GM19467 (cell line): ENCODE data around the gene SDK1.

Source experiments
- ATAC-seq: cut with Tn5 transposase; IDR thresholded peaks from one replicate; pipeline ENCODE4 v1.9.1; 2021; ENCODE audit warnings: mild to moderate bottlenecking, moderate library complexity; ENCODE audit not compliant: unreplicated experiment

Gene SDK1

DNA sequence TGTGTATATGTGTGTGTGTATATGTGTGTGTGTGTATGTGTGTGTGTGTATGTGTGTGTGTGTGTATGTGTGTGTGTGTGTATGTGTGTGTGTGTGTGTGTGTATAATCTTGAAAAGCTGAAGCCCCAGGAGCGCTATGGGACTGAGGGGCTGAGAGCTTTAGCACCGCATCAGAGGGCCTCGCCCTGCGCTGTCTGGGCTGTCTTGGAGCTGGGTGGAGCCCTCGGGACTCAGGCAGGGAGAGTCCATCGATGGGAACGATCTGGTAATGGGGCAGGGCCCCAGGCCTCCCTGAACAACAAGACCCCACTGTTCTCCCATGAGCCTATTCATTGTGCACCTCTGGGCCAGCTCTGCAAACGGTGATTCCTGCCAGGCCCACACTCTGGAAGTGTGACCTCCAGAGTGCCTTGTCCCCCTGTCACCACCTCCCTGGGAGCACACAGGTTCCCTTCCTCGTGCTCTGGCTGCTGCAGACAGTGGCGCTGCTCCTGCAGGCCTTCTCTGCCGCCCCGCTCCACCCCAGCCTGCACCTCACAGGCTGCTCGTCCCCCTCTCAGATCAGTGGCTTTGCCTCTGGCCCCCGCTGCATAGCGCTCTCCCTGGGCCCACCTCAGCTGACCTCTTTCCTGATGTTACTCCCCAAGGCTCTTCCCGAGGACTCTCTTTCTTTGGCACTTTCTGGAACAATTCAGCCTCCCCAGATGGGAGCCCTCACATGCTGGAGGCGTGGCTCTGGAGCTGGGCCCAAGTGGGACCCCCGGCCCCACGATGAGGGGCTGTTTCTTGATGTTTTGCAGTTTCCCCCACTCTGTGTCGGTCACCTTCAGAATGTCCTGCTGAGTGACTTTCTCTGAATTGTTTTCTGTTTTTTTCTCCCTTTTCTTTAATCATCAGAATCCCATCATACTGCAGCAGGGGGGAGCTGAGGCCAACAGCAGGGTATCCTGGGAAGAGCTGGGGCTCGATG is 838.9 kb downstream of the SDK1 start:
- no peak for ATAC-seq

GRCh38 chr7:4140933-4141332 is 839.9 kb downstream of the SDK1 start:
- no peak for ATAC-seq

GRCh38 chr7:4143006-4143405 is 842.0 kb downstream of the SDK1 start:
- ATAC-seq: no peak

- no peak for ATAC-seq
Measured at GRCh38 chr7:4143511-4144171, 842.6 kb downstream of the SDK1 start.

DNA sequence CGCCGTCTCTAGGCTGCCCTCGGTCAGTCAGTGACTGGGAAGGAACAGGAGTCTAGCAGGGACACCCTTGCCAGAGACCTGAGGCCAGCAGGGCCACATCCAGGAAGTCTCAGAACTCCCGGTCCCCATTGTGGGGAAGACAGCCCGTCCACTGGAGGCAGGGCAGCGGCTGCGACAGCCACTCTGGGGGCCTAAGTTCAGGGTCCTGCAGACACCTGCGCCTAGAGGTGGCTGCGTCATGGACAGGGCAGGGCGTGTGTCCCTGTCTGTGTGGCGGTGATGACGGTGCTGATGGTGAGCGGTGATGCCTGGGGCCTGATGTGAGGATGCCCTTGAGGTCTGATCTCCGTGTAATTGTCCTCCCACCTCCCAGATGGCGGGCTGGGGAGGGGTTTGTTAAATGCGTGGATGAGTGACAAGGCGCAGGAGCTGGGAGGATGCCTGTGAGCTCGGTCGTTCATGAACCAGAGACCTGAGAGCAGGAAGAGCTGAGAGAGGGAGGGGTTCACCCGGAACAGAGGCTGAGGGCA is 843.2 kb downstream of the SDK1 start:
- no peak for ATAC-seq

GRCh38 chr7:4144811-4145510 is 843.9 kb downstream of the SDK1 start:
- no peak for ATAC-seq

DNA sequence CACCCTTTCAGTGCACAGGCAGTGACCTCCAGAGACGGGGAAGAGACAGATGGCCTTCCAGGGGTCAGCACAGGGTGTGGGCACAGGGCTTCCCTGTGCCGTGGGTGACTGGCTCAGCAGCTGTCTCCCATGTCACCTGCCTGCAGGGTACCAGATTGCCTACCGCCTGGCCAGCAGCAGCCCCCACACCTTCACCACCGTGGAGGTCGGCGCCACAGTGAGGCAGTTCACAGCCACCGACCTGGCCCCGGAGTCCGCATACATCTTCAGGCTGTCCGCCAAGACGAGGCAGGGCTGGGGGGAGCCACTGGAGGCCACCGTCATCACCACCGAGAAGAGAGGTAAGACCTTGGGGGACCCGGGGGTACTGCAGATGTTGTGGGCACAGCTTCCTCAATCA is 844.5 kb downstream of the SDK1 start:
- no peak for ATAC-seq

- ATAC-seq: no peak
Measured at GRCh38 chr7:4147926-4148620, 847.0 kb downstream of the SDK1 start.

DNA sequence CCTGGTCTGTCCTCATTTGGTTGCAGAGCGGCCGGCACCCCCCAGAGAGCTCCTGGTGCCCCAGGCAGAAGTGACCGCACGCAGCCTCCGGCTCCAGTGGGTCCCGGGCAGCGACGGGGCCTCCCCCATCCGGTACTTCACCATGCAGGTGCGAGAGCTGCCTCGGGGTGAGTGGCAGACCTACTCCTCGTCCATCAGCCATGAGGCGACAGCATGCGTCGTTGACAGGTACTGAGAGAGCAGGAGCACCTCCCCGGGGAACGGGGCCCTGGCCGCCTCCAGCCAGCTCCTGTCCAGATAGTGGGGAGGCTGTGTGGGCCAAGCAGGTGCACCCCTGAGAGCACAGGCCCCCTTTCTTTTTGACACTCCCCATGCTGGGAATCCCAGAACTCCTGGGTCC is 848.2 kb downstream of the SDK1 start:
- ATAC-seq: no peak

GRCh38 chr7:4149645-4150044 is 848.6 kb downstream of the SDK1 start:
- ATAC-seq: no peak

GRCh38 chr7:4150731-4151130 is 849.7 kb downstream of the SDK1 start:
- ATAC-seq: no peak

GRCh38 chr7:4151524-4151923 is 850.5 kb downstream of the SDK1 start:
- ATAC-seq: no peak

DNA sequence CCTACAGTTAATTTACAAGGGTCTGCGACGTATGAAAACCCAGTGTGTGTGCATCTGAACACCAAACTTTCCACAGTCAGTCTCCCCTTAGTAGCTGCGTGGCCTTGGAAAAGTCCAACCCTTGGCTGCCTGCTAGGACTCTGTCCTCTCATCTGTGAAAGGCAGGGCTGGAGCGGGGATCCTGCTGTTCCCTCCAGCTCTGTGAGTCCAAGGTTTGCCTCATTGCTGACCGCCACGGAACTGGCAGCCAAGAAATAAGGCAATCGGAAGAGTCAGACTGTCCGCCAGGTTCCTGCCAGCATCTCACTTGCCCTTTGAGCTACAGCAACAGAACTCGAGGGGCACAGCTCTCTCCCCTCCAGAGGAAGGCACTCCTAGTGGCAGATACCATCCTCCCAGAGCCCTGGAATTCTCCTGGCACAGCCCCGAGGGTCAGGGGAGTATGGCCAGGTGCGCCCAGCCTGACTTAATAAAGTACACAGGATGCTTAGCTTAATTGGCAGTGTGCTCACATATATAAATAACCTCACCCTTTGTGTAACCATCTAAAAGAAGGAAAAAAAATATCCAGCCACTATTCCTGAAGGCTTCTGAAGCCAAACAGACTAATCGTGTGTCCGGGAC is 851.0 kb downstream of the SDK1 start:
- ATAC-seq: no peak

DNA sequence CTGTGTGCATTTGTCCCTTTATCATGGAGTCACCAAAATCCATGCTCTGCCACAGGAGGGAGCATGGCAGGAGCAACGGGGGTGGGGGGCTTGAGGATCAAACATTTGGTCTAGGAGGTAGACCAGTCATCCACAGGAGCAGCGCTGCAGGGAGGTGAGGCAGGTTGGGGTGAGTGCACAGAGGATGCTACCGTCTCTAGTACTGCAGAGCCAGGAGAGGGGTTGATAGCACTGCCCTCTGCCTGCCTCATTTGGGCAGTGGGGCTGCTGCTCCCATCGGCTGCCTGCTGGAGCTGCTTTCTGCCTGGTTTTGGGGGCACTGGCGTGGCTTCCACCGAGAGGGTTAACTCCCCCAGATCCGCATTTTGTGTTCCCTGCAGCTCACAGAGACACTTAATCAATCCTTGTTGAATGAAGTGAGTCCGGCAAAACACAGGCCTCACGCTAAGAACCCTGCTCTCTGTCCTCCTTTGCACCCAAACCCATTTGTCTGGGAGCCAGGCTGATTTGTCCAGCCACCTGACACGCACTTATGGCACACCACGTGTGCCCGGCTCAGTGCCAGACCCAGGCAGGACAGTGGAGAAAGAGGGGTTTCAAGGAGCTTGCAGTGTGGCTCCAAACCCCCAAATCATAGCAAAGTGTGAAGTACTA is 854.0 kb downstream of the SDK1 start:
- ATAC-seq: no peak

- ATAC-seq: no peak
Measured at GRCh38 chr7:4156190-4156589, 855.1 kb downstream of the SDK1 start.

DNA sequence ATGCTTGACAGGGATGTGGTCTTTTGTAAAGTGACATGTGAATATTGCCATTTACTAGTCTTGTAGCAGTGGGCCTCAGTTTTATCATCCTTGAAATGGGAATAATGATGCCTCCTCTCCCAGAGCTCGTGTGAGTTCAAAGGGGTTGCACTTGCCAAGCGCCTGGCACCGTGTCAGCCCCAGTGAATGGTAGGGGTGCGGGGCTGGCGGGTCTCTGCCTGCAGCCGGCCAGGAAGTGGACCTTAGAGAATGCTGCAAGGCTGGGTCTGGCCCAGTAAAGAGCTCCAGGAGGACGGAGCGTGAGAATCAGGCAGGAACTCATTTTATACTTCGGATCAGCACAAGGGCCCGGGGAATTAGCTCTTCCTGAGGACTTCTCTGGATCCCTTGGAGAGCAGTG is 856.6 kb downstream of the SDK1 start:
- ATAC-seq: no peak

- no peak for ATAC-seq
Measured at GRCh38 chr7:4158441-4159153, 857.5 kb downstream of the SDK1 start.

DNA sequence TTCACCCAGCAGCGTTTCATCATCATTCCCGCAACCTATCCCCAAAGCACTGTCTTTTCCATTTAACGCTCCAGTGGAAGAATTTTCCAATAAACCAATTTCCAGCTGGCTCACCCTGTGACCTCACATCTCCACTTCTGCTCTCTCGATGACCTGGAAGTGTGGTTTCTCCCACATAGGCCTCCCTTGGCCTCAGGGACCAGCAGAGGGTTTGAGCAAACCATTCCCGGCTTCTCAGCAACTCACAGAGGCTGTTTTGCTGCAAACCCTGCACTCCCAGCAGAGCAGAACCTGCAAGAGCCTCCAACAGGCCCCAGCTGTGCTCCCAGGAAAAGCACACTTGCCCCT is 858.1 kb downstream of the SDK1 start:
- no peak for ATAC-seq
